ENCODE measurements around the gene INSYN2B. TPM values are rescaled to one million over a fixed set of nuclear protein-coding genes. Genes with fewer than 3 reads are reported as not detected.

The INSYN2B gene
- total and polyA plus RNA-seq, 2 of the 4 experiments (the other 2 are of a cell fraction) = 9.1 to 33.5 TPM

GRCh38 chr5:169942181-169942580 lies 38.1 kb downstream of the INSYN2B start:
- intact Hi-C loops (cut with micrococcal nuclease) (loop anchor here (10.0 kb wide), 1 partner anchor 137 kb away; no protein-coding TSS in a partner anchor), in situ Hi-C loops (cut with MboI; ENCODE audit: low sequenced_read_pairs) (no loop called here), dilution Hi-C loops (cut with HindIII; ENCODE audit: low sequenced_read_pairs, unreplicated experiment) (no loop called here)
- no peak overlapping the region for H3K4me2 ChIP-seq (ENCODE audit: low read depth, low read length)
- no peak overlapping the region for H3K56ac ChIP-seq (ENCODE audit: extremely low read depth, insufficient read depth, low read length)
- DNase-seq = no peak
- BruUV-seq (replicated peaks) = no TSS peak
- no peak overlapping the region for H2BK120ac ChIP-seq (ENCODE audit: low read depth, low read length)
- no peak overlapping the region for H2AFZ ChIP-seq (replicated peaks; ENCODE audit: low read length, poor library complexity)
- CTCF ChIA-PET = interaction anchor here (2.0 kb wide), 1 partner anchor 38 kb away, joined by 8 read pairs; the partner anchor contains the start of gene INSYN2B
- H2BK15ac ChIP-seq (ENCODE audit: low read depth, low read length) = no peak overlapping the region
- no peak overlapping the region for H2AK5ac ChIP-seq (ENCODE audit: low read depth, low read length)
- no peak overlapping the region for H3K4me3 ChIP-seq (ENCODE audit: insufficient read depth, low read depth, low read length)
- no peak overlapping the region for H3K18ac ChIP-seq (ENCODE audit: low read depth, low read length)
- H4K91ac ChIP-seq (ENCODE audit: insufficient read depth, low read depth, low read length) = no peak overlapping the region
- no peak overlapping the region for H3K27ac ChIP-seq (ENCODE audit: insufficient read depth, low read length)
- POLR2A ChIA-PET (ENCODE audit: unreplicated experiment) = no interaction called here
- no peaks in the 10 kb centered on the region for H3K27me3 ChIP-seq (ENCODE audit: control insufficient read depth, insufficient read depth, low read length)
- H4K5ac ChIP-seq (ENCODE audit: low read depth, low read length) = no peak overlapping the region
- no peak overlapping the region for H2BK5ac ChIP-seq (ENCODE audit: low read depth, low read length, poor library complexity, severe bottlenecking)
- H2AK9ac ChIP-seq (replicated peaks; ENCODE audit: low read depth, low read length, poor library complexity) = no peak overlapping the region
- WGBS, 2 experiments (ENCODE audit: extremely low coverage in 2 of 2, insufficient read length in 1 of 2) = no CpG with 5 or more reads among the region's 1 CpG
- H3K79me1 ChIP-seq (ENCODE audit: low read depth in 1 of 2, low read length in 2 of 2) = peaks cover 19 to 52% of the 10 kb centered on the region in 2 experiments; a peak in 3 of 4 replicates
- no peaks in the 10 kb centered on the region for H3K36me3 ChIP-seq (ENCODE audit: control insufficient read depth, insufficient read depth, low read length)
- H3K9ac ChIP-seq (ENCODE audit: low read depth, low read length) = no peak overlapping the region
- TF ChIP-seq CEBPB (IDR thresholded peaks at IDR 0.05; ENCODE audit: low read depth, low read length) (no peak), RAD21 (IDR thresholded peaks at IDR 0.05; ENCODE audit: low read length) (no peak), MXI1 (IDR thresholded peaks at IDR 0.05; ENCODE audit: borderline replicate concordance, low read depth, low read length) (no peak), NFE2L2 (IDR thresholded peaks at IDR 0.05; ENCODE audit: low read depth, low read length) (no peak), MAFK (IDR thresholded peaks at IDR 0.05; ENCODE audit: low read depth, low read length) (no peak), SMC3 (IDR thresholded peaks at IDR 0.05; ENCODE audit: low read depth, low read length) (no peak), BHLHE40 (IDR thresholded peaks at IDR 0.05; ENCODE audit: low read depth, low read length) (no peak), CHD1 (IDR thresholded peaks at IDR 0.05; ENCODE audit: low read depth, low read length) (no peak), ELK1 (IDR thresholded peaks at IDR 0.05; ENCODE audit: borderline replicate concordance, low read depth, low read length) (no peak), RFX5 (IDR thresholded peaks at IDR 0.05; ENCODE audit: low read depth, low read length) (no peak), MAZ (IDR thresholded peaks at IDR 0.05; ENCODE audit: borderline replicate concordance, low read depth, low read length) (no peak), RCOR1 (IDR thresholded peaks at IDR 0.05; ENCODE audit: insufficient replicate concordance, low read length) (no peak)
- no peak overlapping the region for H3K4ac ChIP-seq (ENCODE audit: low read depth, low read length)
- no peak for ATAC-seq (ENCODE audit: low read depth)
- H3K23ac ChIP-seq (ENCODE audit: low read depth, low read length) = no peak overlapping the region
- peaks cover 14% of the 10 kb centered on the region for H3K4me1 ChIP-seq (ENCODE audit: control insufficient read depth, insufficient read depth, low read length)
- no peak overlapping the region for H3K14ac ChIP-seq (replicated peaks; ENCODE audit: low read depth, low read length)
- no peak overlapping the region for H4K8ac ChIP-seq (ENCODE audit: low read depth in 2 of 2, low read length in 2 of 2)
- peaks cover 16% of the 10 kb centered on the region for H3K9me1 ChIP-seq (ENCODE audit: insufficient read depth, low read length)
- no peak overlapping the region for H2BK20ac ChIP-seq (ENCODE audit: low read depth, low read length)
- H3K9me3 ChIP-seq (ENCODE audit: control insufficient read depth, insufficient read depth, low read length) = no peaks in the 10 kb centered on the region
- no peaks in the 10 kb centered on the region for H4K20me1 ChIP-seq (ENCODE audit: insufficient read depth, low read length)
